A549 (cell line): Measurements from ENCODE around the gene MRPS26.

Source experiments
- BHLHE40 ChIP-seq: IDR thresholded peaks from 2 replicates; pipeline ENCODE4 v1.6.1; 2012; ENCODE audit warnings: low read depth, low read length, inconsistent platforms
- CHD4 ChIP-seq: fragments of 200-600 bp; sonication (generic); IDR thresholded peaks from 2 replicates; pipeline ENCODE4 v1.6.1; 2016; ENCODE audit warnings: antibody characterized with exemption, mild to moderate bottlenecking, borderline replicate concordance
- POLR2A ChIP-seq: IDR thresholded peaks from 2 replicates; pipeline ENCODE4 v1.6.1; 2012; ENCODE audit warnings: mild to moderate bottlenecking, low read length
- RCOR1 ChIP-seq: fragments of 150-350 bp; IDR thresholded peaks from 2 replicates; pipeline ENCODE4 v1.6.1; 2014; ENCODE audit warnings: antibody characterized with exemption, low read length, low read depth
- TF ChIP-seq, protein P1 (sequence below): fragments of >200 bp; sonication (Bioruptor Twin); formaldehyde crosslinking; IDR thresholded peaks from 3 replicates; pipeline ENCODE4 v1.5.1; 2016
- TF ChIP-seq, protein P2 (sequence below): fragments of >200 bp; sonication (Bioruptor Twin); formaldehyde crosslinking; IDR thresholded peaks from 3 replicates; pipeline ENCODE4 v1.6.1; 2016
- TF ChIP-seq, protein P3 (sequence below): IDR thresholded peaks from 2 replicates; pipeline ENCODE4 v1.6.1; 2012

DNA sequence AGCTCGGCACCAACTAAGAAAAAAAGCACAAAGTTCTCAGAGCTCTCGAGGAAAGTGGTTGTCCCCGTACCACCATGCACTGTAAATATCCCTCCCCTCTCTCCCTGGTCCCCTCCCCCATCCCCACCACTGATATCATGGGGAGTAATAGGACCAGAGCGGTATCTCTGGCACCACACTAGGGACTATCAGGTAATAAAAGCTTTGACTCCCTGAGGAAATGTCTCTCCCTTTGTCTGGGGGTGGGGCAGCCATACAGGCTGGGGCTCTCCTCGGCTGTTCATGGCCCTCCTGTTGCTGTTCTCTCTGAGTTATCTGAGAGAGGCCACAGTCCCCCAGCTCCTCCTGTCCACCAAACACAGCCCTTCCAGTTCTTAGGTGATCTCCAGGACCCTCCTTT, 7.4 kb upstream of the MRPS26 start:
- TF ChIP-seq, protein P1, sequence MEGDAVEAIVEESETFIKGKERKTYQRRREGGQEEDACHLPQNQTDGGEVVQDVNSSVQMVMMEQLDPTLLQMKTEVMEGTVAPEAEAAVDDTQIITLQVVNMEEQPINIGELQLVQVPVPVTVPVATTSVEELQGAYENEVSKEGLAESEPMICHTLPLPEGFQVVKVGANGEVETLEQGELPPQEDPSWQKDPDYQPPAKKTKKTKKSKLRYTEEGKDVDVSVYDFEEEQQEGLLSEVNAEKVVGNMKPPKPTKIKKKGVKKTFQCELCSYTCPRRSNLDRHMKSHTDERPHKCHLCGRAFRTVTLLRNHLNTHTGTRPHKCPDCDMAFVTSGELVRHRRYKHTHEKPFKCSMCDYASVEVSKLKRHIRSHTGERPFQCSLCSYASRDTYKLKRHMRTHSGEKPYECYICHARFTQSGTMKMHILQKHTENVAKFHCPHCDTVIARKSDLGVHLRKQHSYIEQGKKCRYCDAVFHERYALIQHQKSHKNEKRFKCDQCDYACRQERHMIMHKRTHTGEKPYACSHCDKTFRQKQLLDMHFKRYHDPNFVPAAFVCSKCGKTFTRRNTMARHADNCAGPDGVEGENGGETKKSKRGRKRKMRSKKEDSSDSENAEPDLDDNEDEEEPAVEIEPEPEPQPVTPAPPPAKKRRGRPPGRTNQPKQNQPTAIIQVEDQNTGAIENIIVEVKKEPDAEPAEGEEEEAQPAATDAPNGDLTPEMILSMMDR = no peak
- TF ChIP-seq, protein P2, sequence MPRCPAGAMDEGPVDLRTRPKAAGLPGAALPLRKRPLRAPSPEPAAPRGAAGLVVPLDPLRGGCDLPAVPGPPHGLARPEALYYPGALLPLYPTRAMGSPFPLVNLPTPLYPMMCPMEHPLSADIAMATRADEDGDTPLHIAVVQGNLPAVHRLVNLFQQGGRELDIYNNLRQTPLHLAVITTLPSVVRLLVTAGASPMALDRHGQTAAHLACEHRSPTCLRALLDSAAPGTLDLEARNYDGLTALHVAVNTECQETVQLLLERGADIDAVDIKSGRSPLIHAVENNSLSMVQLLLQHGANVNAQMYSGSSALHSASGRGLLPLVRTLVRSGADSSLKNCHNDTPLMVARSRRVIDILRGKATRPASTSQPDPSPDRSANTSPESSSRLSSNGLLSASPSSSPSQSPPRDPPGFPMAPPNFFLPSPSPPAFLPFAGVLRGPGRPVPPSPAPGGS = no peak
- no peak for TF ChIP-seq CHD4
- TF ChIP-seq RCOR1 = no peak
- TF ChIP-seq, protein P3, sequence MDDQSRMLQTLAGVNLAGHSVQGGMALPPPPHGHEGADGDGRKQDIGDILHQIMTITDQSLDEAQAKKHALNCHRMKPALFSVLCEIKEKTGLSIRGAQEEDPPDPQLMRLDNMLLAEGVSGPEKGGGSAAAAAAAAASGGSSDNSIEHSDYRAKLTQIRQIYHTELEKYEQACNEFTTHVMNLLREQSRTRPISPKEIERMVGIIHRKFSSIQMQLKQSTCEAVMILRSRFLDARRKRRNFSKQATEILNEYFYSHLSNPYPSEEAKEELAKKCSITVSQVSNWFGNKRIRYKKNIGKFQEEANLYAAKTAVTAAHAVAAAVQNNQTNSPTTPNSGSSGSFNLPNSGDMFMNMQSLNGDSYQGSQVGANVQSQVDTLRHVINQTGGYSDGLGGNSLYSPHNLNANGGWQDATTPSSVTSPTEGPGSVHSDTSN = no peak
- TF ChIP-seq BHLHE40 = no peak
- no peak for TF ChIP-seq POLR2A
